Right atrium auricular region (tissue), 2 donors: ENCODE measurements around the gene MYOM1. TPM values are rescaled to one million over a fixed set of nuclear protein-coding genes. Genes with fewer than 3 reads are reported as not detected.

ENCODE experiments used
- DNase-seq: peaks from one replicate; pipeline ENCODE4 v3.0.0-alpha.2; 2019; ENCODE audit warnings: low spot score
- H3K27ac ChIP-seq, 2 donors: fragments of 200-600 bp; sonication (generic); 1 replicate in 1 of 2; 2 replicates in 1 of 2; pipeline ENCODE4 v1.5.1; 2016 to 2019
- H3K27me3 ChIP-seq, 2 donors: fragments of 200-600 bp; sonication (generic); one replicate each; pipeline versions ENCODE4 v1.5.1 to v1.6.0; 2017 to 2019
- H3K36me3 ChIP-seq: fragments of 200-600 bp; sonication (generic); one replicate; pipeline ENCODE4 v1.5.1; 2016
- H3K4me1 ChIP-seq, 2 donors: fragments of 200-600 bp; sonication (generic); one replicate each; pipeline versions ENCODE4 v1.5.1 to v1.6.0; 2017 to 2019
- H3K4me3 ChIP-seq, 2 donors: fragments of 200-600 bp; sonication (generic); 1 replicate in 1 of 2; 2 replicates in 1 of 2; pipeline ENCODE4 v1.5.1; 2017 to 2019; ENCODE audit warnings: mild to moderate bottlenecking in 1 of 2, moderate library complexity in 1 of 2
- H3K9me3 ChIP-seq, 2 donors: fragments of 200-600 bp; sonication (generic); one replicate each; pipeline ENCODE4 v1.5.1; 2019
- CTCF ChIP-seq, 2 donors: fragments of 200-600 bp; sonication (generic); IDR thresholded peaks; one replicate each; pipeline ENCODE4 v1.5.1; 2019; ENCODE audit warnings: antibody characterized with exemption in 2 of 2
- total RNA-seq, 2 donors: library from RNA; depleted of rRNA; stranded (reverse); fragments of >200 nt; gene quantifications; one replicate each; pipeline ENCODE4 v1.1.0, GENCODE V29; 2016

The MYOM1 gene
- total RNA-seq, 2 donors from 2014 or later = 357 to 410 TPM

GRCh38 chr18:3088449-3088848 lies 131.3 kb downstream of the MYOM1 start:
- DNase-seq = no peak
- Histone ChIP-seq H3K9me3 (no peaks in the 10 kb centered on the region), H3K4me1 (no peaks in the 10 kb centered on the region), H3K27me3 (no peaks in the 10 kb centered on the region), H3K4me3 (no peak overlapping the region), H3K27ac (no peak overlapping the region), H3K36me3 (peaks cover 87% of the 10 kb centered on the region)
- TF ChIP-seq CTCF (IDR thresholded peaks at IDR 0.05) = no peak

GRCh38 chr18:3086871-3087270 lies 132.9 kb downstream of the MYOM1 start:
- H3K27ac ChIP-seq = no peak overlapping the region
- no peak overlapping the region for H3K4me3 ChIP-seq
- DNase-seq = no peak
- H3K36me3 ChIP-seq = peaks cover 87% of the 10 kb centered on the region
- no peak for TF ChIP-seq CTCF (IDR thresholded peaks at IDR 0.05)
- no peaks in the 10 kb centered on the region for H3K4me1 ChIP-seq
- no peaks in the 10 kb centered on the region for H3K27me3 ChIP-seq
- H3K9me3 ChIP-seq = no peaks in the 10 kb centered on the region

- peaks cover 84% of the 10 kb centered on the region for H3K36me3 ChIP-seq
- H3K27ac ChIP-seq = no peak overlapping the region
- H3K4me3 ChIP-seq = no peak overlapping the region
- H3K27me3 ChIP-seq = no peaks in the 10 kb centered on the region
- H3K4me1 ChIP-seq = no peaks in the 10 kb centered on the region
- H3K9me3 ChIP-seq = no peaks in the 10 kb centered on the region
- TF ChIP-seq CTCF (IDR thresholded peaks at IDR 0.05) = no peak
- no peak for DNase-seq
Measured at GRCh38 chr18:3085612-3086011, 134.2 kb downstream of the MYOM1 start.

- no peak overlapping the region for H3K4me3 ChIP-seq
- no peak for TF ChIP-seq CTCF (IDR thresholded peaks at IDR 0.05)
- H3K36me3 ChIP-seq = peaks cover 85% of the 10 kb centered on the region
- H3K4me1 ChIP-seq = no peaks in the 10 kb centered on the region
- no peaks in the 10 kb centered on the region for H3K9me3 ChIP-seq
- no peak for DNase-seq
- H3K27me3 ChIP-seq = no peaks in the 10 kb centered on the region
- H3K27ac ChIP-seq = no peak overlapping the region
Measured at GRCh38 chr18:3084206-3084605, 135.6 kb downstream of the MYOM1 start.

GRCh38 chr18:3083766-3084165 lies 136.0 kb downstream of the MYOM1 start:
- DNase-seq = no peak
- Histone ChIP-seq H3K4me3 (no peak overlapping the region), H3K27ac (no peak overlapping the region), H3K27me3 (no peaks in the 10 kb centered on the region), H3K9me3 (no peaks in the 10 kb centered on the region), H3K4me1 (no peaks in the 10 kb centered on the region), H3K36me3 (peaks cover 86% of the 10 kb centered on the region)
- no peak for TF ChIP-seq CTCF (IDR thresholded peaks at IDR 0.05)

GRCh38 chr18:3081584-3081991 lies 138.2 kb downstream of the MYOM1 start:
- H3K36me3 ChIP-seq = peaks cover 91% of the 10 kb centered on the region

More at GRCh38 chr18:3081584-3081991, 138.2 kb downstream of the MYOM1 start:
- TF ChIP-seq CTCF (IDR thresholded peaks at IDR 0.05) = no peak
- H3K4me1 ChIP-seq = no peaks in the 10 kb centered on the region
- DNase-seq = no peak
- H3K27me3 ChIP-seq = no peaks in the 10 kb centered on the region
- no peaks in the 10 kb centered on the region for H3K9me3 ChIP-seq
- H3K4me3 ChIP-seq = no peak overlapping the region
- H3K27ac ChIP-seq = no peak overlapping the region
